ENCODE data around the gene ADA.

- TF ChIP-seq CTCF (IDR thresholded peaks at IDR 0.05) (no peak), POLR2A (IDR thresholded peaks at IDR 0.05) (no peak), EP300 (IDR thresholded peaks at IDR 0.05) (no peak)
Observed at GRCh38 chr20:44574372-44574771, 77.1 kb downstream of the ADA start.

All from tibial nerve (tissue), 4 donors.